Measurements from ENCODE around the gene AUP1. TPM values are rescaled to one million over a fixed set of nuclear protein-coding genes. Genes with fewer than 3 reads are reported as not detected.

Gene AUP1
- total and polyA plus RNA-seq, 2 of the 4 experiments (the other 2 are of a cell fraction) = 47.5 to 100.0 TPM

GRCh38 chr2:74573747-74574562, 44.4 kb upstream of the AUP1 start:
- Histone ChIP-seq H2BK5ac (ENCODE audit: low read depth, low read length, poor library complexity, severe bottlenecking) (peak overlapping the region; percentile 73), H3K4me1 (ENCODE audit: control insufficient read depth, insufficient read depth, low read length) (peaks cover 21% of the 10 kb centered on the region), H2AFZ (replicated peaks; ENCODE audit: low read length, poor library complexity) (peak overlapping the region; percentile 63), H3K27ac (ENCODE audit: insufficient read depth, low read length) (peak overlapping the region; percentile 56; the same call in 1 of the 2 replicates), H3K18ac (ENCODE audit: low read depth, low read length) (peak overlapping the region; percentile 55; the same call in 1 of the 2 replicates), H3K9ac (ENCODE audit: low read depth, low read length) (no peak overlapping the region), H3K4ac (ENCODE audit: low read depth, low read length) (peak overlapping the region; percentile 45; the same call in 1 of the 2 replicates), H3K4me3 (ENCODE audit: insufficient read depth, low read depth, low read length) (peak overlapping the region; percentile 10; the same call in 1 of the 2 replicates), H4K20me1 (ENCODE audit: insufficient read depth, low read length) (no peaks in the 10 kb centered on the region), H3K56ac (ENCODE audit: extremely low read depth, insufficient read depth, low read length) (peak overlapping the region; percentile 49; the same call in 1 of the 2 replicates), H4K8ac (ENCODE audit: low read depth in 2 of 2, low read length in 2 of 2) (peak overlapping the region; percentile 72 to 80; a peak in 2 of 4 replicates), H2BK15ac (ENCODE audit: low read depth, low read length) (no peak overlapping the region), H3K4me2 (ENCODE audit: low read depth, low read length) (peak overlapping the region; percentile 58; the same call in 1 of the 2 replicates), H4K5ac (ENCODE audit: low read depth, low read length) (peak overlapping the region; percentile 65; the same call in 1 of the 2 replicates), H3K9me1 (ENCODE audit: insufficient read depth, low read length) (peaks cover 22% of the 10 kb centered on the region; the same call in 1 of the 2 replicates), H3K79me1 (ENCODE audit: low read depth in 1 of 2, low read length in 2 of 2) (no peaks in the 10 kb centered on the region), H2AK5ac (ENCODE audit: low read depth, low read length) (no peak overlapping the region), H2BK20ac (ENCODE audit: low read depth, low read length) (peak overlapping the region; percentile 30; the same call in 1 of the 2 replicates), H3K36me3 (ENCODE audit: control insufficient read depth, insufficient read depth, low read length) (no peaks in the 10 kb centered on the region), H3K9me3 (ENCODE audit: control insufficient read depth, insufficient read depth, low read length) (no peaks in the 10 kb centered on the region), H4K91ac (ENCODE audit: insufficient read depth, low read depth, low read length) (0 out of 2 replicates have a peak overlapping the region, but pooled peaks have one; percentile 7), H2AK9ac (replicated peaks; ENCODE audit: low read depth, low read length, poor library complexity) (no peak overlapping the region), H3K27me3 (ENCODE audit: control insufficient read depth, insufficient read depth, low read length) (no peaks in the 10 kb centered on the region), H3K14ac (replicated peaks; ENCODE audit: low read depth, low read length) (peak overlapping the region; percentile 39), H3K23ac (ENCODE audit: low read depth, low read length) (peak overlapping the region; percentile 24; the same call in 1 of the 2 replicates), H2BK120ac (ENCODE audit: low read depth, low read length) (peak overlapping the region; percentile 59; the same call in 1 of the 2 replicates)
- WGBS, 2 experiments (ENCODE audit: extremely low coverage in 2 of 2, insufficient read length in 1 of 2) = 38% methylated on average over 1 of the region's 7 CpGs; no CpG with 5 or more reads in 1 of the 2 experiments
- in situ Hi-C loops (cut with MboI; ENCODE audit: low sequenced_read_pairs) (no loop called here), dilution Hi-C loops (cut with HindIII; ENCODE audit: low sequenced_read_pairs, unreplicated experiment) (no loop called here), intact Hi-C loops (cut with micrococcal nuclease) (no loop called here)
- DNase-seq = peak; percentile 72
- CTCF ChIA-PET = interaction anchor here (1.3 kb wide), 1 partner anchor 11 kb away, joined by 3 read pairs; no protein-coding TSS in a partner anchor
- POLR2A ChIA-PET (ENCODE audit: unreplicated experiment) = no interaction called here
- no TSS peak for BruUV-seq (replicated peaks)
- peak; percentile 66 for ATAC-seq (ENCODE audit: low read depth)
- TF ChIP-seq BHLHE40 (IDR thresholded peaks at IDR 0.05; ENCODE audit: low read depth, low read length) = no peak
- no peak for TF ChIP-seq NFE2L2 (IDR thresholded peaks at IDR 0.05; ENCODE audit: low read depth, low read length)
- TF ChIP-seq MXI1 (IDR thresholded peaks at IDR 0.05; ENCODE audit: borderline replicate concordance, low read depth, low read length) = no peak
- TF ChIP-seq RFX5 (IDR thresholded peaks at IDR 0.05; ENCODE audit: low read depth, low read length) = no peak
- no peak for TF ChIP-seq POLR2A (IDR thresholded peaks at IDR 0.05; ENCODE audit: low read depth, low read length)
- no peak for TF ChIP-seq SMC3 (IDR thresholded peaks at IDR 0.05; ENCODE audit: low read depth, low read length)
- no peak for TF ChIP-seq CHD1 (IDR thresholded peaks at IDR 0.05; ENCODE audit: low read depth, low read length)
- no peak for TF ChIP-seq CTCF (conservative IDR thresholded peaks at IDR 0.05; ENCODE audit: low read depth, low read length)
- TF ChIP-seq USF2 (IDR thresholded peaks at IDR 0.05; ENCODE audit: low read depth, low read length) = no peak
- TF ChIP-seq CEBPB (IDR thresholded peaks at IDR 0.05; ENCODE audit: low read depth, low read length) = no peak
- TF ChIP-seq RCOR1 (IDR thresholded peaks at IDR 0.05; ENCODE audit: insufficient replicate concordance, low read length) = no peak
- TF ChIP-seq RAD21 (IDR thresholded peaks at IDR 0.05; ENCODE audit: low read length) = no peak
- no peak for TF ChIP-seq MAZ (IDR thresholded peaks at IDR 0.05; ENCODE audit: borderline replicate concordance, low read depth, low read length)

Data from IMR-90 (cell line).